OCI-LY7 (cell line): ENCODE results near the gene CNTNAP4. TPM values are rescaled to one million over a fixed set of nuclear protein-coding genes. Genes with fewer than 3 reads are reported as not detected.

ENCODE experiments used
- BruUV-seq: library from RNA; stranded (reverse); fragments of 400-500 nt; replicated peaks from 2 replicates; lab custom pipeline; 2021; lab: Mats Ljungman, UMichigan
- CTCF ChIA-PET: fragments of 300-600 bp; sonication (Branson Sonifier 250); formaldehyde crosslinking; loops from one replicate; lab custom pipeline; 2022; ENCODE audit warnings: antibody characterized with exemption; ENCODE audit not compliant: unreplicated experiment; lab: Charles Lee
- POLR2A ChIA-PET: fragments of 300-600 bp; sonication (Branson Sonifier 250); formaldehyde crosslinking; loops from one replicate; lab custom pipeline; 2022; ENCODE audit warnings: antibody characterized with exemption; lab: Charles Lee
- DNase-seq: peaks from one replicate; pipeline ENCODE4 v3.0.0-alpha.2; 2015; ENCODE audit warnings: low spot score
- H2AFZ ChIP-seq: fragments of 200-600 bp; sonication (generic), shearing (Covaris generic); 2 replicates; pipeline ENCODE4 v1.6.1; 2014; ENCODE audit warnings: mild to moderate bottlenecking, antibody characterized with exemption, low read length, moderate library complexity
- H3K27ac ChIP-seq: fragments of 200-600 bp; sonication (generic); 2 replicates; pipeline ENCODE4 v1.5.1; 2014; ENCODE audit warnings: mixed run types, low read depth, mild to moderate bottlenecking, moderate library complexity, low read length, inconsistent platforms; ENCODE audit not compliant: poor library complexity, severe bottlenecking
- H3K36me3 ChIP-seq: fragments of 200-600 bp; sonication (generic); 2 replicates; pipeline ENCODE4 v1.6.1; 2014; ENCODE audit warnings: mild to moderate bottlenecking, antibody characterized with exemption, low read length, moderate library complexity, mixed read lengths; ENCODE audit not compliant: insufficient read depth
- H3K4me1 ChIP-seq: fragments of 200-600 bp; sonication (generic); 2 replicates; pipeline ENCODE4 v1.5.1; 2014; ENCODE audit warnings: mild to moderate bottlenecking, low read length; ENCODE audit not compliant: insufficient read depth, poor library complexity, severe bottlenecking
- H3K4me2 ChIP-seq: fragments of 200-600 bp; sonication (generic); 2 replicates; pipeline ENCODE4 v1.6.1; 2014; ENCODE audit warnings: mild to moderate bottlenecking, low read length
- H3K4me3 ChIP-seq: fragments of 200-600 bp; sonication (generic); 2 replicates; pipeline ENCODE4 v1.5.1; 2014; ENCODE audit warnings: mild to moderate bottlenecking, low read depth, low read length; ENCODE audit not compliant: poor library complexity, severe bottlenecking
- H3K79me2 ChIP-seq: fragments of 200-600 bp; sonication (generic); 2 replicates; pipeline ENCODE4 v1.6.1; 2016; ENCODE audit warnings: low read depth, mild to moderate bottlenecking, low read length, moderate library complexity, mixed read lengths; ENCODE audit not compliant: insufficient read depth
- H3K9me2 ChIP-seq: fragments of 200-600 bp; sonication (generic); 2 replicates; pipeline ENCODE4 v1.6.1; 2016; ENCODE audit warnings: mild to moderate bottlenecking, low read length, mixed read lengths; ENCODE audit not compliant: insufficient read depth
- H3K9me3 ChIP-seq: fragments of 200-600 bp; sonication (generic); 2 replicates; pipeline ENCODE4 v1.6.1; 2014; ENCODE audit warnings: mild to moderate bottlenecking, mixed run types, low read length, mixed read lengths
- H4K20me1 ChIP-seq: fragments of 200-600 bp; sonication (generic); 2 replicates; pipeline ENCODE4 v1.6.1; 2014; ENCODE audit warnings: mild to moderate bottlenecking, antibody characterized with exemption, low read length, moderate library complexity, mixed read lengths; ENCODE audit not compliant: insufficient read depth
- EZH2phosphoT487 ChIP-seq: fragments of 200-600 bp; sonication (generic); IDR thresholded peaks from 2 replicates; pipeline ENCODE4 v1.6.1; 2018; ENCODE audit warnings: low read depth, borderline replicate concordance, mild to moderate bottlenecking, mixed run types, antibody characterized with exemption, low read length, moderate library complexity, mixed read lengths
- intact Hi-C: fragments of 100-400 bp; cut with micrococcal nuclease; formaldehyde crosslinking; loops from one replicate; pipeline ENCODE4 v1.10.0; 2022; ENCODE audit not compliant: unreplicated experiment
- total RNA-seq, 2 experiments: library from RNA; depleted of rRNA in 1 of 2; stranded (reverse); fragments of >200 nt in 1 of 2; shearing (Covaris generic) in 1 of 2; gene quantifications; 2 replicates each; pipeline ENCODE4 v1.2.3, GENCODE V29; 2014 to 2022
- TF ChIP-seq, protein P1 (sequence below): fragments of 200-600 bp; sonication (generic); conservative IDR thresholded peaks from 2 replicates; pipeline ENCODE4 v1.5.1; 2014; ENCODE audit warnings: mild to moderate bottlenecking, antibody characterized with exemption, low read length, moderate library complexity, mixed read lengths

Gene CNTNAP4
- total RNA-seq, 2 experiments from 2014 or later = not detected

- no peaks in the 10 kb centered on the region for H3K9me2 ChIP-seq
- H3K4me3 ChIP-seq = no peak overlapping the region
- ChIA-PET CTCF (no interaction called here), POLR2A (interaction anchor here (0.9 kb wide), 1 partner anchor 114 kb away, joined by 3 read pairs; no protein-coding TSS in a partner anchor)
- DNase-seq = no peak
- H2AFZ ChIP-seq = no peak overlapping the region
- no peaks in the 10 kb centered on the region for H3K4me1 ChIP-seq
- H3K79me2 ChIP-seq = no peaks in the 10 kb centered on the region
- no peaks in the 10 kb centered on the region for H4K20me1 ChIP-seq
- TF ChIP-seq, protein P1, sequence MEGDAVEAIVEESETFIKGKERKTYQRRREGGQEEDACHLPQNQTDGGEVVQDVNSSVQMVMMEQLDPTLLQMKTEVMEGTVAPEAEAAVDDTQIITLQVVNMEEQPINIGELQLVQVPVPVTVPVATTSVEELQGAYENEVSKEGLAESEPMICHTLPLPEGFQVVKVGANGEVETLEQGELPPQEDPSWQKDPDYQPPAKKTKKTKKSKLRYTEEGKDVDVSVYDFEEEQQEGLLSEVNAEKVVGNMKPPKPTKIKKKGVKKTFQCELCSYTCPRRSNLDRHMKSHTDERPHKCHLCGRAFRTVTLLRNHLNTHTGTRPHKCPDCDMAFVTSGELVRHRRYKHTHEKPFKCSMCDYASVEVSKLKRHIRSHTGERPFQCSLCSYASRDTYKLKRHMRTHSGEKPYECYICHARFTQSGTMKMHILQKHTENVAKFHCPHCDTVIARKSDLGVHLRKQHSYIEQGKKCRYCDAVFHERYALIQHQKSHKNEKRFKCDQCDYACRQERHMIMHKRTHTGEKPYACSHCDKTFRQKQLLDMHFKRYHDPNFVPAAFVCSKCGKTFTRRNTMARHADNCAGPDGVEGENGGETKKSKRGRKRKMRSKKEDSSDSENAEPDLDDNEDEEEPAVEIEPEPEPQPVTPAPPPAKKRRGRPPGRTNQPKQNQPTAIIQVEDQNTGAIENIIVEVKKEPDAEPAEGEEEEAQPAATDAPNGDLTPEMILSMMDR = no peak
- no peak for TF ChIP-seq EZH2phosphoT487
- intact Hi-C loops = no loop called here
- no peak overlapping the region for H3K27ac ChIP-seq
- no TSS peak for BruUV-seq
- no peak overlapping the region for H3K4me2 ChIP-seq
- no peaks in the 10 kb centered on the region for H3K36me3 ChIP-seq
- H3K9me3 ChIP-seq = no peaks in the 10 kb centered on the region
These were observed 210.8 kb downstream of the CNTNAP4 start for GRCh38 chr16:76488065-76488417.

GRCh38 chr16:76490036-76490639 is 212.9 kb downstream of the CNTNAP4 start:
- no peaks in the 10 kb centered on the region for H3K9me3 ChIP-seq
- no peaks in the 10 kb centered on the region for H3K9me2 ChIP-seq
- intact Hi-C loops = no loop called here
- H3K27ac ChIP-seq = no peak overlapping the region
- no TSS peak for BruUV-seq
- H4K20me1 ChIP-seq = no peaks in the 10 kb centered on the region
- no peaks in the 10 kb centered on the region for H3K4me1 ChIP-seq
- H3K4me2 ChIP-seq = no peak overlapping the region
- H2AFZ ChIP-seq = no peak overlapping the region
- TF ChIP-seq, protein P1 = no peak
- TF ChIP-seq EZH2phosphoT487 = no peak
- ChIA-PET POLR2A (interaction anchor here (0.5 to 0.6 kb wide), 2 partner anchors 8 to 104 kb away, joined by 3 to 6 read pairs; no protein-coding TSS in a partner anchor), CTCF (no interaction called here)
- no peaks in the 10 kb centered on the region for H3K36me3 ChIP-seq
- no peaks in the 10 kb centered on the region for H3K79me2 ChIP-seq
- no peak overlapping the region for H3K4me3 ChIP-seq
- DNase-seq = no peak

- Histone ChIP-seq H3K4me2 (no peak overlapping the region), H3K27ac (no peak overlapping the region), H3K36me3 (no peaks in the 10 kb centered on the region), H3K9me3 (no peaks in the 10 kb centered on the region), H3K4me3 (no peak overlapping the region), H3K4me1 (no peaks in the 10 kb centered on the region), H4K20me1 (no peaks in the 10 kb centered on the region), H2AFZ (no peak overlapping the region), H3K79me2 (no peaks in the 10 kb centered on the region), H3K9me2 (no peaks in the 10 kb centered on the region)
- intact Hi-C loops = no loop called here
- TF ChIP-seq, protein P1 = no peak
- TF ChIP-seq EZH2phosphoT487 = no peak
- no TSS peak for BruUV-seq
- ChIA-PET POLR2A (no interaction called here), CTCF (no interaction called here)
- DNase-seq = no peak
These were observed 222.8 kb downstream of the CNTNAP4 start for GRCh38 chr16:76500006-76500405.
